Measurements from ENCODE around the gene P2RX5.

DNA sequence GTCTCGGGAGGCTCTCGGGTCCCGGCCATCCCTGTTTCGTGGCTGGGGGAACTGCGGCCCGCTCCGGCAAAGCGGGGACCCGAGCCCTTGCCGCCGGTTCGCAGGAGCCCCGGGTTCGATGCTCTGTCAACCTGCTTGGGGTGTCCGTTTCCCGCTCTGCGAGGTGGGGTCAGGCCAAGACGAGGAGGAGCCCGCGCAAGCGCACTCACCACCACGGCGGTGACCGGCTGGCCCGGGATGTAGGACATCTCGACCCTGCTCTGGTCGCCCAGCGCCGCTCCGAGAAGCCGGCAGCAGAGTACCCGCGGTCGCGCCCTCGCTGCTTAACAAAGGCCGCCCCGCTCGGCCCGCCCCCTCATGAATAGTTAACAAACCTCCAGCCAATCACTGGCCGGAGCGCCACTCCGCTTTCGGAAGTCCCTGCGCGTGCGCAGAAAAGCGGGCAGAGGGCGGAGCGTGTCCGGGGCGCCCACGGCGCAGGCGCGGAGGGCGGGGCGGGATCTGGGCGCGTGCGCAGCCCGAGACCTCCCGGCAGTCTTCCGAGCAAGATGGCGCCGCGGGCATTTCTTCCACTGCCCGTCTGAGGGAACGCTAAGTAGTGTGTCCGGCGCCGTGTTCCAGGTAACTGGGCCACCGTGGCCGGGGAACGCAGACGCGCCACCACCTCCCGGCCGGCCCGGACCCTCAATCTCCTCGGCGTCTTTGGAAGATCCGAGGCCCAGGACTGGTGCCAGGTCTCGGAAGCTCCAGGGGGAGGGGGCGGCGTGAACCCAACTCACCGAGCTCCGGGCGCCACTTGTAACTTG lies 27.5 kb downstream of the P2RX5 start, which contains the start of the genes EMC6 and TAX1BP3:
- TF ChIP-seq, protein P1, sequence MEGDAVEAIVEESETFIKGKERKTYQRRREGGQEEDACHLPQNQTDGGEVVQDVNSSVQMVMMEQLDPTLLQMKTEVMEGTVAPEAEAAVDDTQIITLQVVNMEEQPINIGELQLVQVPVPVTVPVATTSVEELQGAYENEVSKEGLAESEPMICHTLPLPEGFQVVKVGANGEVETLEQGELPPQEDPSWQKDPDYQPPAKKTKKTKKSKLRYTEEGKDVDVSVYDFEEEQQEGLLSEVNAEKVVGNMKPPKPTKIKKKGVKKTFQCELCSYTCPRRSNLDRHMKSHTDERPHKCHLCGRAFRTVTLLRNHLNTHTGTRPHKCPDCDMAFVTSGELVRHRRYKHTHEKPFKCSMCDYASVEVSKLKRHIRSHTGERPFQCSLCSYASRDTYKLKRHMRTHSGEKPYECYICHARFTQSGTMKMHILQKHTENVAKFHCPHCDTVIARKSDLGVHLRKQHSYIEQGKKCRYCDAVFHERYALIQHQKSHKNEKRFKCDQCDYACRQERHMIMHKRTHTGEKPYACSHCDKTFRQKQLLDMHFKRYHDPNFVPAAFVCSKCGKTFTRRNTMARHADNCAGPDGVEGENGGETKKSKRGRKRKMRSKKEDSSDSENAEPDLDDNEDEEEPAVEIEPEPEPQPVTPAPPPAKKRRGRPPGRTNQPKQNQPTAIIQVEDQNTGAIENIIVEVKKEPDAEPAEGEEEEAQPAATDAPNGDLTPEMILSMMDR (IDR thresholded peaks at IDR 0.05; ENCODE audit: poor library complexity): no peak
- TF ChIP-seq EZH2 (IDR thresholded peaks at IDR 0.05; ENCODE audit: borderline replicate concordance) (no peak), EZH2phosphoT487 (IDR thresholded peaks at IDR 0.05; ENCODE audit: low read depth, severe bottlenecking, unreplicated experiment) (no peak)
